HCT116 (cell line): Measurements from ENCODE around the gene SPATA7. TPM values are rescaled to one million over a fixed set of nuclear protein-coding genes. Genes with fewer than 3 reads are reported as not detected.

Source experiments
- ATAC-seq: fragments of 200-7000 bp; cut with Tn5 transposase; 2 replicates; pipeline ENCODE4 v1.9.1; 2020; ENCODE audit warnings: mild to moderate bottlenecking, moderate library complexity
- BruUV-seq: library from RNA; stranded (reverse); fragments of 400-500 nt; replicated peaks from 2 replicates; lab custom pipeline; 2021; lab: Mats Ljungman, UMichigan
- CTCF ChIA-PET: fragments of 300-600 bp; sonication (Branson Sonifier 250); formaldehyde crosslinking; loops from one replicate; lab custom pipeline; 2021; ENCODE audit warnings: antibody characterized with exemption; lab: Charles Lee
- POLR2A ChIA-PET: fragments of 300-600, 350-600 bp; sonication (Branson Sonifier 250); formaldehyde crosslinking; loops from one replicate; lab custom pipeline; 2021; ENCODE audit warnings: antibody characterized with exemption; lab: Charles Lee
- RAD21 ChIA-PET, 2 experiments: fragments of 300-600 bp; sonication (Branson Sonifier 250); formaldehyde crosslinking; loops; one replicate each; lab custom pipeline; 2023; ENCODE audit warnings: low total read pairs in 2 of 2; ENCODE audit not compliant: uncharacterized antibody in 2 of 2, unreplicated experiment in 2 of 2, low non-redundant PET in 1 of 2; lab: Charles Lee
- DNase-seq: peaks from one replicate; pipeline ENCODE4 v3.0.0-alpha.2; 2010; ENCODE audit warnings: low read depth, low spot score
- H2AFZ ChIP-seq: fragments of 200-600 bp; shearing (Covaris generic), sonication (generic); 2 replicates; pipeline ENCODE4 v1.6.1; 2017; ENCODE audit warnings: low read depth, mixed run types, mixed read lengths, antibody characterized with exemption, low read length; ENCODE audit not compliant: poor library complexity, severe bottlenecking
- H3K27ac ChIP-seq: 2 replicates; pipeline ENCODE4 v1.5.1; 2012; ENCODE audit warnings: low read depth, low read length
- H3K27me3 ChIP-seq: fragments of 200-600 bp; sonication (generic); 2 replicates; pipeline ENCODE4 v1.6.1; 2016; ENCODE audit warnings: mixed run types, low read length, mixed read lengths; ENCODE audit not compliant: insufficient read depth
- H3K36me3 ChIP-seq, 2 experiments: fragments of 200-500 bp in 1 of 2; fragments of 200-600 bp in 1 of 2; sonication (Bioruptor generic) in 1 of 2; sonication (generic) in 1 of 2; 2 replicates each; pipeline versions ENCODE4 v1.5.1 to v1.6.1; 2014 to 2016; ENCODE audit warnings: low read length in 2 of 2, inconsistent platforms in 1 of 2, mixed read lengths in 1 of 2, mixed run types in 1 of 2; ENCODE audit not compliant: insufficient read depth in 2 of 2, control insufficient read depth in 1 of 2
- H3K4me1 ChIP-seq, 2 experiments: fragments of 200-600 bp in 1 of 2; sonication (generic) in 1 of 2; 2 replicates each; pipeline versions ENCODE4 v1.5.1 to v1.6.1; 2012 to 2017; ENCODE audit warnings: low read length in 2 of 2, inconsistent platforms in 1 of 2, mild to moderate bottlenecking in 1 of 2, mixed read lengths in 1 of 2, mixed run types in 1 of 2, moderate library complexity in 1 of 2; ENCODE audit not compliant: insufficient read depth in 2 of 2, control insufficient read depth in 1 of 2
- H3K4me2 ChIP-seq: fragments of 200-600 bp; sonication (generic); 2 replicates; pipeline ENCODE4 v1.6.1; 2017; ENCODE audit warnings: mixed run types, low read length, mixed read lengths
- H3K4me3 ChIP-seq, 2 experiments: fragments of 200-600 bp in 1 of 2; sonication (generic) in 1 of 2; replicated peaks in 1 of 2; 2 replicates each; pipeline ENCODE4 v1.5.1; 2011 to 2016; ENCODE audit warnings: low read length in 2 of 2, control low read depth in 1 of 2, low read depth in 1 of 2, mild to moderate bottlenecking in 1 of 2, mixed read lengths in 1 of 2, mixed run types in 1 of 2
- H3K79me2 ChIP-seq: fragments of 200-600 bp; sonication (generic); 2 replicates; pipeline ENCODE4 v1.6.1; 2017; ENCODE audit warnings: mild to moderate bottlenecking, mixed run types, low read length, moderate library complexity, mixed read lengths; ENCODE audit not compliant: insufficient read depth
- H3K9ac ChIP-seq: fragments of 200-600 bp; sonication (generic); 2 replicates; pipeline ENCODE4 v1.6.1; 2016; ENCODE audit warnings: low read length, mixed read lengths
- H3K9me2 ChIP-seq: fragments of 200-600 bp; sonication (generic), shearing (Covaris generic); 2 replicates; pipeline ENCODE4 v1.6.1; 2017; ENCODE audit warnings: mixed run types, mild to moderate bottlenecking, moderate library complexity; ENCODE audit not compliant: insufficient read depth
- H3K9me3 ChIP-seq, 2 experiments: fragments of 200-500 bp in 1 of 2; fragments of 200-600 bp in 1 of 2; sonication (Bioruptor generic) in 1 of 2; sonication (generic) in 1 of 2; 2 replicates each; pipeline ENCODE4 v1.6.1; 2014 to 2017; ENCODE audit warnings: low read length in 2 of 2, mixed read lengths in 2 of 2, inconsistent platforms in 1 of 2, low read depth in 1 of 2, mild to moderate bottlenecking in 1 of 2, mixed run types in 1 of 2, moderate library complexity in 1 of 2; ENCODE audit not compliant: control insufficient read depth in 1 of 2, insufficient read depth in 1 of 2
- H4K20me1 ChIP-seq: fragments of 200-600 bp; sonication (generic), shearing (Covaris generic); 2 replicates; pipeline ENCODE4 v1.6.1; 2017; ENCODE audit warnings: mixed run types, mild to moderate bottlenecking, moderate library complexity; ENCODE audit not compliant: insufficient read depth
- CBX3 ChIP-seq: IDR thresholded peaks from 2 replicates; pipeline ENCODE4 v1.6.1; 2012; ENCODE audit warnings: low read depth
- ELF1 ChIP-seq: IDR thresholded peaks from 2 replicates; pipeline ENCODE4 v1.6.1; 2012; ENCODE audit warnings: low read depth, borderline replicate concordance
- FOSL1 ChIP-seq: IDR thresholded peaks from 2 replicates; pipeline ENCODE4 v1.6.1; 2012; ENCODE audit warnings: low read depth
- JUND ChIP-seq: IDR thresholded peaks from 2 replicates; pipeline ENCODE4 v1.6.1; 2012
- POLR2A ChIP-seq: IDR thresholded peaks from 2 replicates; pipeline ENCODE4 v1.7.0; 2011; ENCODE audit warnings: borderline replicate concordance; ENCODE audit not compliant: insufficient read depth, insufficient read length; ENCODE audit errors: extremely low read depth
- SIN3A ChIP-seq: IDR thresholded peaks from 2 replicates; pipeline ENCODE4 v1.6.1; 2012; ENCODE audit warnings: low read depth
- SP1 ChIP-seq: IDR thresholded peaks from 2 replicates; pipeline ENCODE4 v1.6.1; 2012; ENCODE audit warnings: low read depth
- TCF7L2 ChIP-seq: IDR thresholded peaks from 2 replicates; pipeline ENCODE4 v1.7.0; 2011; ENCODE audit warnings: borderline replicate concordance, inconsistent platforms; ENCODE audit not compliant: insufficient read depth, insufficient read length; ENCODE audit errors: extremely low read depth
- YY1 ChIP-seq: IDR thresholded peaks from 2 replicates; pipeline ENCODE4 v1.6.1; 2011; ENCODE audit warnings: low read length, low read depth, moderate library complexity, mild to moderate bottlenecking; ENCODE audit not compliant: insufficient replicate concordance; ENCODE audit errors: extremely low read depth
- ZNF274 ChIP-seq: fragments of 200-500 bp; sonication (Bioruptor generic); IDR thresholded peaks from 2 replicates; pipeline ENCODE4 v1.6.1; 2014; ENCODE audit warnings: mild to moderate bottlenecking, low read depth, low read length, inconsistent platforms
- intact Hi-C: fragments of 100-400 bp; cut with micrococcal nuclease; formaldehyde crosslinking; loops from 2 replicates; pipeline ENCODE4 v1.10.0; 2022
- total RNA-seq: library from RNA; stranded (reverse); gene quantifications from one replicate; pipeline ENCODE4 v1.2.1, GENCODE V29; 2021; ENCODE audit not compliant: unreplicated experiment
- TF ChIP-seq, protein P1 (sequence below): IDR thresholded peaks from 2 replicates; pipeline ENCODE4 v1.6.1; 2012
- TF ChIP-seq, protein P2 (sequence below): IDR thresholded peaks from 2 replicates; pipeline ENCODE4 v1.6.1; 2012; ENCODE audit warnings: low read depth
- TF ChIP-seq, protein P3 (sequence below): IDR thresholded peaks from 2 replicates; pipeline ENCODE4 v1.6.1; 2012
- TF ChIP-seq, protein P4 (sequence below): IDR thresholded peaks from 2 replicates; pipeline ENCODE4 v1.6.1; 2011; ENCODE audit warnings: mild to moderate bottlenecking, low read length, moderate library complexity; ENCODE audit not compliant: insufficient replicate concordance; ENCODE audit errors: extremely low read depth
- TF ChIP-seq, protein P5 (sequence below), 3 experiments: fragments of 200-600 bp in 1 of 3; sonication (generic) in 1 of 3; IDR thresholded peaks in 2 of 3; conservative IDR thresholded peaks in 1 of 3; 2 replicates each; pipeline ENCODE4 v1.5.1; 2012 to 2017; ENCODE audit warnings: low read depth in 2 of 3, low read length in 2 of 3, antibody characterized with exemption in 1 of 3, borderline replicate concordance in 1 of 3, control low read depth in 1 of 3, mild to moderate bottlenecking in 1 of 3, mixed read lengths in 1 of 3, mixed run types in 1 of 3, moderate library complexity in 1 of 3; ENCODE audit not compliant: insufficient read depth in 1 of 3

The SPATA7 gene
- total RNA-seq, 1 experiment from 2014 or later, result 6.2 TPM

DNA sequence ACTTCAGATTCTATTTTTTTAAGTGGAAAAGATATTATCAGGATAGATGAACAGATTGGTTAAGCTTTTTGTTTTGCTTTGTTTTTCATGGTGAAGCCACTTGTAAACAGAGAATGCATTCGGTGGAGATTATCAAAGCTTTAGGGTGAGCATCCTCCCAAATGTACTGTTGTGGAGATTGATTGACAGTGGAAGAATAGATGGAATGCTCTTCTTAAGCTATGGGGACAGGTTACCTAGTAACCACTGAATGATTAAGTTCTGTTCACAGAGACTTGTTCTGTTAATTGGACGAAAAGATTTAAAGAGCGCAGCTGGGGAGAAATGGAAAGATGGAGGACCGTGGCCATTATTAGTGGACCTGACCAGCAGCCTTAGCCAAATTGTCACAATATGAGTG is 21.8 kb upstream of the SPATA7 start:
- Histone ChIP-seq H3K9me2 (no peaks in the 10 kb centered on the region), H4K20me1 (no peaks in the 10 kb centered on the region), H3K4me3 (no peak overlapping the region), H3K36me3 (no peaks in the 10 kb centered on the region), H2AFZ (no peak overlapping the region), H3K9me3 (no peaks in the 10 kb centered on the region), H3K27me3 (peaks cover 7% of the 10 kb centered on the region; the same call in 1 of the 2 replicates), H3K79me2 (no peaks in the 10 kb centered on the region), H3K4me2 (no peak overlapping the region), H3K27ac (no peak overlapping the region), H3K9ac (no peak overlapping the region), H3K4me1 (no peaks in the 10 kb centered on the region)
- RAD21 ChIA-PET, result no interaction called here
- TF ChIP-seq SIN3A (no peak), ZNF274 (no peak), YY1 (no peak), TCF7L2 (no peak), CBX3 (no peak), ELF1 (no peak), POLR2A (no peak), FOSL1 (no peak), SP1 (no peak), JUND (no peak)
- TF ChIP-seq, protein P1, sequence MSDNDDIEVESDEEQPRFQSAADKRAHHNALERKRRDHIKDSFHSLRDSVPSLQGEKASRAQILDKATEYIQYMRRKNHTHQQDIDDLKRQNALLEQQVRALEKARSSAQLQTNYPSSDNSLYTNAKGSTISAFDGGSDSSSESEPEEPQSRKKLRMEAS, result no peak
- TF ChIP-seq, protein P2, sequence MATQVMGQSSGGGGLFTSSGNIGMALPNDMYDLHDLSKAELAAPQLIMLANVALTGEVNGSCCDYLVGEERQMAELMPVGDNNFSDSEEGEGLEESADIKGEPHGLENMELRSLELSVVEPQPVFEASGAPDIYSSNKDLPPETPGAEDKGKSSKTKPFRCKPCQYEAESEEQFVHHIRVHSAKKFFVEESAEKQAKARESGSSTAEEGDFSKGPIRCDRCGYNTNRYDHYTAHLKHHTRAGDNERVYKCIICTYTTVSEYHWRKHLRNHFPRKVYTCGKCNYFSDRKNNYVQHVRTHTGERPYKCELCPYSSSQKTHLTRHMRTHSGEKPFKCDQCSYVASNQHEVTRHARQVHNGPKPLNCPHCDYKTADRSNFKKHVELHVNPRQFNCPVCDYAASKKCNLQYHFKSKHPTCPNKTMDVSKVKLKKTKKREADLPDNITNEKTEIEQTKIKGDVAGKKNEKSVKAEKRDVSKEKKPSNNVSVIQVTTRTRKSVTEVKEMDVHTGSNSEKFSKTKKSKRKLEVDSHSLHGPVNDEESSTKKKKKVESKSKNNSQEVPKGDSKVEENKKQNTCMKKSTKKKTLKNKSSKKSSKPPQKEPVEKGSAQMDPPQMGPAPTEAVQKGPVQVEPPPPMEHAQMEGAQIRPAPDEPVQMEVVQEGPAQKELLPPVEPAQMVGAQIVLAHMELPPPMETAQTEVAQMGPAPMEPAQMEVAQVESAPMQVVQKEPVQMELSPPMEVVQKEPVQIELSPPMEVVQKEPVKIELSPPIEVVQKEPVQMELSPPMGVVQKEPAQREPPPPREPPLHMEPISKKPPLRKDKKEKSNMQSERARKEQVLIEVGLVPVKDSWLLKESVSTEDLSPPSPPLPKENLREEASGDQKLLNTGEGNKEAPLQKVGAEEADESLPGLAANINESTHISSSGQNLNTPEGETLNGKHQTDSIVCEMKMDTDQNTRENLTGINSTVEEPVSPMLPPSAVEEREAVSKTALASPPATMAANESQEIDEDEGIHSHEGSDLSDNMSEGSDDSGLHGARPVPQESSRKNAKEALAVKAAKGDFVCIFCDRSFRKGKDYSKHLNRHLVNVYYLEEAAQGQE, result no peak
- TF ChIP-seq, protein P3, sequence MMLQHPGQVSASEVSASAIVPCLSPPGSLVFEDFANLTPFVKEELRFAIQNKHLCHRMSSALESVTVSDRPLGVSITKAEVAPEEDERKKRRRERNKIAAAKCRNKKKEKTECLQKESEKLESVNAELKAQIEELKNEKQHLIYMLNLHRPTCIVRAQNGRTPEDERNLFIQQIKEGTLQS, result no peak
- TF ChIP-seq, protein P4, sequence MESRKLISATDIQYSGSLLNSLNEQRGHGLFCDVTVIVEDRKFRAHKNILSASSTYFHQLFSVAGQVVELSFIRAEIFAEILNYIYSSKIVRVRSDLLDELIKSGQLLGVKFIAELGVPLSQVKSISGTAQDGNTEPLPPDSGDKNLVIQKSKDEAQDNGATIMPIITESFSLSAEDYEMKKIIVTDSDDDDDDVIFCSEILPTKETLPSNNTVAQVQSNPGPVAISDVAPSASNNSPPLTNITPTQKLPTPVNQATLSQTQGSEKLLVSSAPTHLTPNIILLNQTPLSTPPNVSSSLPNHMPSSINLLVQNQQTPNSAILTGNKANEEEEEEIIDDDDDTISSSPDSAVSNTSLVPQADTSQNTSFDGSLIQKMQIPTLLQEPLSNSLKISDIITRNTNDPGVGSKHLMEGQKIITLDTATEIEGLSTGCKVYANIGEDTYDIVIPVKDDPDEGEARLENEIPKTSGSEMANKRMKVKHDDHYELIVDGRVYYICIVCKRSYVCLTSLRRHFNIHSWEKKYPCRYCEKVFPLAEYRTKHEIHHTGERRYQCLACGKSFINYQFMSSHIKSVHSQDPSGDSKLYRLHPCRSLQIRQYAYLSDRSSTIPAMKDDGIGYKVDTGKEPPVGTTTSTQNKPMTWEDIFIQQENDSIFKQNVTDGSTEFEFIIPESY, result no peak
- TF ChIP-seq, protein P5, sequence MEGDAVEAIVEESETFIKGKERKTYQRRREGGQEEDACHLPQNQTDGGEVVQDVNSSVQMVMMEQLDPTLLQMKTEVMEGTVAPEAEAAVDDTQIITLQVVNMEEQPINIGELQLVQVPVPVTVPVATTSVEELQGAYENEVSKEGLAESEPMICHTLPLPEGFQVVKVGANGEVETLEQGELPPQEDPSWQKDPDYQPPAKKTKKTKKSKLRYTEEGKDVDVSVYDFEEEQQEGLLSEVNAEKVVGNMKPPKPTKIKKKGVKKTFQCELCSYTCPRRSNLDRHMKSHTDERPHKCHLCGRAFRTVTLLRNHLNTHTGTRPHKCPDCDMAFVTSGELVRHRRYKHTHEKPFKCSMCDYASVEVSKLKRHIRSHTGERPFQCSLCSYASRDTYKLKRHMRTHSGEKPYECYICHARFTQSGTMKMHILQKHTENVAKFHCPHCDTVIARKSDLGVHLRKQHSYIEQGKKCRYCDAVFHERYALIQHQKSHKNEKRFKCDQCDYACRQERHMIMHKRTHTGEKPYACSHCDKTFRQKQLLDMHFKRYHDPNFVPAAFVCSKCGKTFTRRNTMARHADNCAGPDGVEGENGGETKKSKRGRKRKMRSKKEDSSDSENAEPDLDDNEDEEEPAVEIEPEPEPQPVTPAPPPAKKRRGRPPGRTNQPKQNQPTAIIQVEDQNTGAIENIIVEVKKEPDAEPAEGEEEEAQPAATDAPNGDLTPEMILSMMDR (IDR thresholded peaks at IDR 0.05 in 2 of 3, conservative IDR thresholded peaks at IDR 0.05 in 1 of 3; ENCODE audit: borderline replicate concordance in 1 of 3, insufficient read depth in 1 of 3, low read depth in 2 of 3, low read length in 2 of 3), result no peak
- no TSS peak for BruUV-seq
- DNase-seq (no peak), ATAC-seq (no peak)
- intact Hi-C loops, result no loop called here
- POLR2A ChIA-PET, result no interaction called here
- CTCF ChIA-PET, result no interaction called here
